Naive thymus-derived CD4-positive, alpha-beta T cell (primary cell): ENCODE data around the gene ZPR1. TPM values are rescaled to one million over a fixed set of nuclear protein-coding genes. Genes with fewer than 3 reads are reported as not detected.
A peak's percentile ranks its signal among the peaks of the same experiment; 100 is the strongest.

ENCODE experiments used
- ATAC-seq: fragments of 150-1000 bp; cut with Tn5 transposase; 2 replicates; pipeline ENCODE4 v1.10.0; 2021; ENCODE audit warnings: mild to moderate bottlenecking, moderate library complexity
- CTCF ChIA-PET: fragments of 350-600 bp; sonication (Branson Sonifier 250); formaldehyde crosslinking; loops from one replicate; lab custom pipeline; 2021; ENCODE audit warnings: antibody characterized with exemption; lab: Charles Lee
- POLR2A ChIA-PET: fragments of 350-600 bp; sonication (Branson Sonifier 250); formaldehyde crosslinking; loops from one replicate; lab custom pipeline; 2021; ENCODE audit warnings: antibody characterized with exemption, inconsistent platforms; lab: Charles Lee
- DNase-seq, 9 donors: peaks; one replicate each; pipeline versions ENCODE4 v3.0.0 to v3.0.0-alpha.2; 2020 to 2022; ENCODE audit warnings: mixed read lengths in 1 of 9
- H3K27ac ChIP-seq: one replicate; pipeline ENCODE4 v1.7.0; 2013; ENCODE audit warnings: mild to moderate bottlenecking, low read depth, low read length, moderate library complexity
- H3K27me3 ChIP-seq, 2 donors: one replicate each; pipeline ENCODE4 v1.7.0; 2013; ENCODE audit warnings: low read length in 2 of 2, mild to moderate bottlenecking in 2 of 2, moderate library complexity in 2 of 2; ENCODE audit not compliant: control insufficient read depth in 2 of 2, insufficient read depth in 2 of 2
- H3K36me3 ChIP-seq, 3 experiments: 1 replicate in 2 of 3; 2 replicates in 1 of 3; pipeline ENCODE4 v1.7.0; 2013; ENCODE audit warnings: low read length in 3 of 3, mild to moderate bottlenecking in 3 of 3, moderate library complexity in 1 of 3; ENCODE audit not compliant: insufficient read depth in 3 of 3, control insufficient read depth in 2 of 3
- H3K4me1 ChIP-seq, 2 donors: one replicate each; pipeline ENCODE4 v1.7.0; 2013; ENCODE audit warnings: low read length in 2 of 2, mild to moderate bottlenecking in 2 of 2, moderate library complexity in 1 of 2; ENCODE audit not compliant: control insufficient read depth in 2 of 2, insufficient read depth in 2 of 2
- H3K4me3 ChIP-seq: 2 replicates; pipeline ENCODE4 v1.7.0; 2013; ENCODE audit warnings: mild to moderate bottlenecking, low read length
- H3K9me3 ChIP-seq, 3 experiments: 1 replicate in 2 of 3; 2 replicates in 1 of 3; pipeline ENCODE4 v1.7.0; 2013; ENCODE audit warnings: low read length in 3 of 3; ENCODE audit not compliant: control insufficient read depth in 2 of 3
- H3K27ac Mint-ChIP-seq, 9 donors: one replicate each; pipeline ENCODE4 v1.8.0; 2020 to 2022; ENCODE audit warnings: mixed read lengths in 9 of 9, mild to moderate bottlenecking in 8 of 9, moderate library complexity in 5 of 9, inconsistent platforms in 2 of 9
- H3K27me3 Mint-ChIP-seq, 5 donors: one replicate each; pipeline ENCODE4 v1.8.0; 2021 to 2022; ENCODE audit warnings: mixed read lengths in 5 of 5, mild to moderate bottlenecking in 1 of 5
- H3K36me3 Mint-ChIP-seq, 5 donors: one replicate each; pipeline ENCODE4 v1.8.0; 2020 to 2022; ENCODE audit warnings: mixed read lengths in 5 of 5, mild to moderate bottlenecking in 3 of 5, inconsistent platforms in 1 of 5
- H3K4me1 Mint-ChIP-seq, 7 donors: one replicate each; pipeline ENCODE4 v1.8.0; 2020 to 2022; ENCODE audit warnings: mixed read lengths in 7 of 7, mild to moderate bottlenecking in 3 of 7, inconsistent platforms in 1 of 7
- H3K4me3 Mint-ChIP-seq, 10 donors: one replicate each; pipeline ENCODE4 v1.8.0; 2020 to 2022; ENCODE audit warnings: mild to moderate bottlenecking in 10 of 10, mixed read lengths in 10 of 10, moderate library complexity in 6 of 10, inconsistent platforms in 2 of 10
- H3K9me3 Mint-ChIP-seq, 11 donors: one replicate each; pipeline ENCODE4 v1.8.0; 2020 to 2022; ENCODE audit warnings: mixed read lengths in 11 of 11, mild to moderate bottlenecking in 4 of 11, inconsistent platforms in 1 of 11, moderate library complexity in 1 of 11
- intact Hi-C, 2 donors: fragments of 100-400 bp; cut with micrococcal nuclease; formaldehyde crosslinking; loops; one replicate each; pipeline ENCODE4 v1.15.1; 2023
- polyA plus RNA-seq, 2 donors: library from polyadenylated mRNA; unstranded; fragments of 300-500 nt; fragmentation: Illumina TruSeq; gene quantifications; one replicate each; pipeline ENCODE4 v1.2.3, GENCODE V29; 2021
- total RNA-seq, 6 experiments: library from RNA in 5 of 6; stranded (reverse) in 5 of 6; gene quantifications; 1 replicate in 5 of 6; 2 replicates in 1 of 6; pipeline ENCODE4 v1.2.3 and lab custom pipeline; 2021 to 2026

ZPR1 gene
- total and polyA plus RNA-seq, 7 experiments from 2014 or later = 30.9 to 117 (median 65.9) TPM

GRCh38 chr11:116750070-116750718 lies 37.6 kb downstream of the ZPR1 start:
- no peaks in the 10 kb centered on the region for H3K4me1 ChIP-seq
- no peak overlapping the region for H3K27ac ChIP-seq
- no peaks in the 10 kb centered on the region for H3K27me3 ChIP-seq
- intact Hi-C loops = no loop called here
- Mint-ChIP-seq H3K36me3 (peaks cover 7 to 34% (median 18%) of the 10 kb centered on the region in 5 donors), H3K4me1 (peaks cover 0 to 4% (median 0%) of the 10 kb centered on the region in 7 donors), H3K27ac (no peak overlapping the region), H3K9me3 (no peaks in the 10 kb centered on the region), H3K4me3 (no peak overlapping the region), H3K27me3 (no peaks in the 10 kb centered on the region)
- no peak for ATAC-seq
- no peaks in the 10 kb centered on the region for H3K9me3 ChIP-seq
- ChIA-PET POLR2A (no interaction called here), CTCF (interaction anchor here (1.3 kb wide), 1 partner anchor 18 kb away, joined by 4 read pairs; no protein-coding TSS in a partner anchor)
- H3K4me3 ChIP-seq = no peak overlapping the region
- DNase-seq = no peak
- H3K36me3 ChIP-seq = peaks cover 5 to 87% (median 12%) of the 10 kb centered on the region in 3 experiments

- H3K36me3 ChIP-seq = peaks cover 0 to 10% (median 0%) of the 10 kb centered on the region in 3 experiments
- Mint-ChIP-seq H3K27ac (peak overlapping the region in 1 of 9 donors; percentile 81), H3K4me1 (no peaks in the 10 kb centered on the region), H3K27me3 (no peaks in the 10 kb centered on the region), H3K4me3 (no peak overlapping the region), H3K36me3 (peaks cover 0 to 6% (median 5%) of the 10 kb centered on the region in 5 donors), H3K9me3 (no peaks in the 10 kb centered on the region)
- H3K9me3 ChIP-seq = no peaks in the 10 kb centered on the region
- no peak overlapping the region for H3K4me3 ChIP-seq
- no peaks in the 10 kb centered on the region for H3K4me1 ChIP-seq
- H3K27me3 ChIP-seq = no peaks in the 10 kb centered on the region
- no peak overlapping the region for H3K27ac ChIP-seq
- ChIA-PET CTCF (no interaction called here), POLR2A (no interaction called here)
- DNase-seq = no peak
- ATAC-seq = no peak
- intact Hi-C loops = loop anchor here in 1 of 2 donors (1.0 kb wide), 1 partner anchor 10 kb away; no protein-coding TSS in a partner anchor
These were observed 45.7 kb downstream of the ZPR1 start for GRCh38 chr11:116742104-116742503.

GRCh38 chr11:116740741-116741140 lies 47.1 kb downstream of the ZPR1 start:
- POLR2A ChIA-PET = no interaction called here

GRCh38 chr11:116738975-116739374 lies 48.8 kb downstream of the ZPR1 start:
- DNase-seq (no peak), ATAC-seq (no peak)
- H3K4me1 Mint-ChIP-seq = peaks cover 0 to 2% (median 0%) of the 10 kb centered on the region in 7 donors
- H3K36me3 ChIP-seq = no peaks in the 10 kb centered on the region
- ChIA-PET CTCF (no interaction called here), POLR2A (no interaction called here)
- H3K36me3 Mint-ChIP-seq = no peaks in the 10 kb centered on the region
- no peak overlapping the region for H3K4me3 Mint-ChIP-seq
- no peaks in the 10 kb centered on the region for H3K9me3 Mint-ChIP-seq
- intact Hi-C loops = no loop called here
- no peak overlapping the region for H3K4me3 ChIP-seq
- no peaks in the 10 kb centered on the region for H3K4me1 ChIP-seq
- no peaks in the 10 kb centered on the region for H3K9me3 ChIP-seq
- H3K27ac Mint-ChIP-seq = no peak overlapping the region
- no peaks in the 10 kb centered on the region for H3K27me3 ChIP-seq
- no peaks in the 10 kb centered on the region for H3K27me3 Mint-ChIP-seq
- H3K27ac ChIP-seq = no peak overlapping the region

More at GRCh38 chr11:116740741-116741140, 47.1 kb downstream of the ZPR1 start:
- Histone ChIP-seq H3K4me1 (no peaks in the 10 kb centered on the region), H3K9me3 (no peaks in the 10 kb centered on the region), H3K27ac (no peak overlapping the region), H3K27me3 (no peaks in the 10 kb centered on the region), H3K4me3 (no peak overlapping the region), H3K36me3 (no peaks in the 10 kb centered on the region)
- ATAC-seq (no peak), DNase-seq (no peak)
- Mint-ChIP-seq H3K9me3 (no peaks in the 10 kb centered on the region), H3K4me1 (no peaks in the 10 kb centered on the region), H3K27ac (no peak overlapping the region), H3K4me3 (no peak overlapping the region), H3K27me3 (no peaks in the 10 kb centered on the region), H3K36me3 (peaks cover 0 to 2% (median 0%) of the 10 kb centered on the region in 5 donors)
- intact Hi-C loops = no loop called here
- CTCF ChIA-PET = no interaction called here

GRCh38 chr11:116736763-116737162 lies 51.1 kb downstream of the ZPR1 start:
- H3K36me3 Mint-ChIP-seq = no peaks in the 10 kb centered on the region
- no peak for ATAC-seq
- H3K4me3 Mint-ChIP-seq = no peak overlapping the region
- no peaks in the 10 kb centered on the region for H3K36me3 ChIP-seq
- no peaks in the 10 kb centered on the region for H3K27me3 Mint-ChIP-seq
- intact Hi-C loops = no loop called here
- H3K4me1 ChIP-seq = peaks cover 0 to 5% of the 10 kb centered on the region in 2 donors
- no peak overlapping the region for H3K27ac ChIP-seq
- H3K9me3 Mint-ChIP-seq = no peaks in the 10 kb centered on the region
- DNase-seq = no peak
- H3K4me3 ChIP-seq = no peak overlapping the region
- no peaks in the 10 kb centered on the region for H3K9me3 ChIP-seq
- H3K27ac Mint-ChIP-seq = no peak overlapping the region
- H3K27me3 ChIP-seq = no peaks in the 10 kb centered on the region
- H3K4me1 Mint-ChIP-seq = peaks cover 4 to 15% (median 8%) of the 10 kb centered on the region in 7 donors
- ChIA-PET CTCF (no interaction called here), POLR2A (no interaction called here)

GRCh38 chr11:116733969-116734508 lies 53.8 kb downstream of the ZPR1 start:
- H3K4me1 Mint-ChIP-seq = peaks cover 4 to 15% (median 8%) of the 10 kb centered on the region in 7 donors
- intact Hi-C loops = loop anchor here (2.0 to 5.0 kb wide), 3 partner anchors 57 to 493 kb away; partner anchors contain the start of genes APOA1 (in 1 of the 2) and APOA5 (in 1 of the 2)

More at GRCh38 chr11:116733969-116734508, 53.8 kb downstream of the ZPR1 start:
- H3K4me1 ChIP-seq = peaks cover 0 to 5% of the 10 kb centered on the region in 2 donors
- Mint-ChIP-seq H3K9me3 (no peaks in the 10 kb centered on the region), H3K4me3 (no peak overlapping the region), H3K27me3 (no peaks in the 10 kb centered on the region), H3K36me3 (no peaks in the 10 kb centered on the region), H3K27ac (peak overlapping the region in 2 of 9 donors; percentile 26 to 47)
- no peaks in the 10 kb centered on the region for H3K27me3 ChIP-seq
- ChIA-PET POLR2A (no interaction called here), CTCF (interaction anchor here (1.3 to 2.7 kb wide), 2 partner anchors 12 to 493 kb away, joined by 4 to 7 read pairs; no protein-coding TSS in a partner anchor)
- no peaks in the 10 kb centered on the region for H3K9me3 ChIP-seq
- ATAC-seq = no peak
- H3K4me3 ChIP-seq = no peak overlapping the region
- no peaks in the 10 kb centered on the region for H3K36me3 ChIP-seq
- no peak overlapping the region for H3K27ac ChIP-seq
- DNase-seq = no peak
